Left cardiac atrium (tissue), 4 donors: ENCODE results near the gene TBX5. TPM values are rescaled to one million over a fixed set of nuclear protein-coding genes. Genes with fewer than 3 reads are reported as not detected.
A peak's percentile ranks its signal among the peaks of the same experiment; 100 is the strongest.

ENCODE experiments used
- ATAC-seq, 2 donors: fragments of 200-7000 bp; cut with Tn5 transposase; one replicate each; pipeline ENCODE4 v1.9.1; 2020; ENCODE audit warnings: mild to moderate bottlenecking in 2 of 2, moderate library complexity in 2 of 2
- DNase-seq: peaks from one replicate; pipeline ENCODE4 v3.0.0-alpha.2; 2020
- intact Hi-C, 2 donors: fragments of 100-400 bp; cut with DNase I; formaldehyde crosslinking; loops; one replicate each; pipeline versions ENCODE4 v1.14.1 to v1.15.1; 2022 to 2023
- total RNA-seq, 2 donors: library from RNA; stranded (reverse); fragmentation: NEBNext Ultra II Directional; extraction: Animal tissue kit (Norgen Biotek cat#: 25700); gene quantifications; one replicate each; pipeline ENCODE4 v1.2.1, GENCODE V29; 2021
- donor health status: DM: no; HTN: yes; CAD: no.
- donor health status: DM: no; HTN: yes; CAD: no; lungs with severe emphysema.
- donor health status: DM: yes; HTN: yes; CAD: no.
- donor health status: Dilated cardiomyopathy.

Gene TBX5
- total RNA-seq, 2 donors from 2014 or later = 116 to 236 TPM

- ATAC-seq (peak; percentile 30 to 44), DNase-seq (peak; percentile 54)
- intact Hi-C loops = loop anchor here (5.0 to 10.0 kb wide), 2 partner anchors 33 to 66 kb away; no protein-coding TSS in a partner anchor
These were observed 3.2 kb upstream of the TBX5 start for GRCh38 chr12:114408886-114409851.

GRCh38 chr12:114408471-114408885, 2.5 kb upstream of the TBX5 start:
- DNase-seq (no peak), ATAC-seq (no peak)
- intact Hi-C loops = loop anchor here (5.0 to 10.0 kb wide), 2 partner anchors 34 to 66 kb away; no protein-coding TSS in a partner anchor

- ATAC-seq (peak in 1 of 2 donors; percentile 4), DNase-seq (no peak)
- intact Hi-C loops = loop anchor here (5.0 to 10.0 kb wide), 2 partner anchors 34 to 67 kb away; no protein-coding TSS in a partner anchor
These were observed 2.0 kb upstream of the TBX5 start for GRCh38 chr12:114407842-114408411.

GRCh38 chr12:114406984-114407841, 1.3 kb upstream of the TBX5 start:
- ATAC-seq = no peak
- no peak for DNase-seq
- intact Hi-C loops = loop anchor here (5.0 to 10.0 kb wide), 2 partner anchors 35 to 68 kb away; no protein-coding TSS in a partner anchor

- ATAC-seq (no peak), DNase-seq (no peak)
- intact Hi-C loops = loop anchor here (5.0 to 10.0 kb wide), 2 partner anchors 36 to 68 kb away; no protein-coding TSS in a partner anchor
These were observed 506 bp upstream of the TBX5 start for GRCh38 chr12:114406316-114406983.

GRCh38 chr12:114404926-114405518, 922 bp downstream of the TBX5 start:
- ATAC-seq (no peak), DNase-seq (no peak)
- intact Hi-C loops = loop anchor here (5.0 to 10.0 kb wide), 3 partner anchors 37 to 70 kb away; no protein-coding TSS in a partner anchor

- DNase-seq (no peak), ATAC-seq (peak; percentile 38 to 41)
- intact Hi-C loops = loop anchor here in 1 of 2 donors (5.0 to 10.0 kb wide), 2 partner anchors 43 to 70 kb away; no protein-coding TSS in a partner anchor
These were observed 1.6 kb downstream of the TBX5 start for GRCh38 chr12:114404083-114404925.

DNA sequence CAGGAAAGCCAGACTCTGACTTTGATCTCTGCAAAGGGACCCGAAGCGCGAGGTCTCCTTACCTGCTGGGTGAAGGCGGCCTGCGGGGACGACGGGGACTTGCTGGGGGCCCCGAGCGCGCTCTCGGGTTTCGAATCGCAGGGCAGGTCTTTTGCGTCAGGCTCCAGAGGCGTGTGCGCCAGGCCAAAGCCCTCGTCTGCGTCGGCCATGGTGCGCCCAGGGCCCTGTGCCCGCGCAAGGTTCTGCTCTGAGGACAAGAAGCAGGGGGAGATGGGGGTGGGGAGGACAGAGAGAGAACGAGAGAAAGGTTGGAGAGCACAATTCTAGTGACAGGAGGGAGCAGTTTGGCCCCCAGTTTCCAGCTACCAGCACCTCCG, 2.3 kb downstream of the TBX5 start:
- DNase-seq = no peak
- ATAC-seq = peak; percentile 14 to 31
- intact Hi-C loops = loop anchor here in 1 of 2 donors (5.0 to 10.0 kb wide), 2 partner anchors 44 to 71 kb away; no protein-coding TSS in a partner anchor

GRCh38 chr12:114403011-114403689, 2.8 kb downstream of the TBX5 start:
- DNase-seq = no peak
- intact Hi-C loops = loop anchor here in 1 of 2 donors (5.0 to 10.0 kb wide), 2 partner anchors 44 to 72 kb away; no protein-coding TSS in a partner anchor

DNA sequence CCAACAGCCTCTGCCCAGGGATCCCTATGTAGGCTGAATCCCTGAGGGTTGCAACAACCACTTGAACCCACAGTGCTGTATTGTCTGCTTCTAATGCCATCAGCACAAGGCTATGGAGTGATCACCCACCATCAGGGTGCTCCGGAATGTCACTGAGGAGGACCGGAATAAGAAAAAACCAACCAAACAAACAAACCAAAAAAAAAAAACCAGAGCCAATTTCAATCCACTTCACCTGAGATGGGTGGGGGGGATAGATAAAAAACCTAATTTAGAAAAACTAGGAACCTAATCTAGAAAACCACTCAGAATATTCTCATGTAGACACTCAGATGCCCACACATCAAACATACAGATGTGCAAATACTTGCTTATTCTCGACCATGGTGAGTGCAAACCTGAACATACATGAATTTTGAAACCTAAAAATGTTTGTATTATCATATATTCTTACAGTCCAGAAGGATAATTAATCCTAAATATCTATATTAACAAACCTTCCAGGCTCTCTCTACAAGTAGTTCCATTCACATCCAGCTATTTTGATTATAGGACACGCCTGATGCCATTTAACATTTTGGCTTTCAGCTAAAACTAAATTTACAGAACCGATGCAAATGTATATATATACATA, 3.7 kb downstream of the TBX5 start:
- intact Hi-C loops = loop anchor here in 1 of 2 donors (5.0 to 10.0 kb wide), 2 partner anchors 45 to 73 kb away; no protein-coding TSS in a partner anchor
- ATAC-seq (no peak), DNase-seq (no peak)

More at GRCh38 chr12:114403011-114403689, 2.8 kb downstream of the TBX5 start:
- peak; percentile 24 to 42 for ATAC-seq

GRCh38 chr12:114401328-114402083, 4.4 kb downstream of the TBX5 start:
- ATAC-seq (no peak), DNase-seq (no peak)
- intact Hi-C loops = loop anchor here in 1 of 2 donors (5.0 to 10.0 kb wide), 2 partner anchors 46 to 73 kb away; no protein-coding TSS in a partner anchor

GRCh38 chr12:114400925-114401324, 5.0 kb downstream of the TBX5 start:
- intact Hi-C loops = loop anchor here in 1 of 2 donors (5.0 to 10.0 kb wide), 2 partner anchors 46 to 74 kb away; no protein-coding TSS in a partner anchor
- DNase-seq (no peak), ATAC-seq (peak; percentile 17 to 32)

DNA sequence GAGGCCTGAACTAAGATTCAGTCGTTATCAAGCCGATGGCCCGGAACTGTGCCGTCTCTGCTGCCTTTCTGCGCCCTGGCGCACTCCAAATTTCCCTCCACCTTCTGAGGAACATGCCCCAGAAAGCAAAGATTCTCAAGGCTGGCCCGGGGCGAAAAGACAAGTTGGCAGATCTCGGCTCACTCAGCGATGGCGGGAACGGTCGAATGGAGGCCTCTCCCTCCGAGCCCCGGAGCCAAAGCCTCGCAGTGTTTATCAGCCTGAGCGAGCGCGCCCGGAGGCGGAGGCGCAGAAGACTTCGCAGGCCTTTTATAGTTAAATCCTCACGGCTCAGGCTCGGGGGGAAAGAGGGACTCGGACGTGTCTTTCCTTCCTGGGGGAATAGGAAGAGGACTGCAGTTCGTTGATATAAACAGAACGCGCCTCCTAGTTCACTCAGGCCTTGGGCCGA, 5.6 kb downstream of the TBX5 start:
- ATAC-seq = no peak
- DNase-seq = no peak
- intact Hi-C loops = loop anchor here in 1 of 2 donors (5.0 to 10.0 kb wide), 2 partner anchors 47 to 74 kb away; no protein-coding TSS in a partner anchor

DNA sequence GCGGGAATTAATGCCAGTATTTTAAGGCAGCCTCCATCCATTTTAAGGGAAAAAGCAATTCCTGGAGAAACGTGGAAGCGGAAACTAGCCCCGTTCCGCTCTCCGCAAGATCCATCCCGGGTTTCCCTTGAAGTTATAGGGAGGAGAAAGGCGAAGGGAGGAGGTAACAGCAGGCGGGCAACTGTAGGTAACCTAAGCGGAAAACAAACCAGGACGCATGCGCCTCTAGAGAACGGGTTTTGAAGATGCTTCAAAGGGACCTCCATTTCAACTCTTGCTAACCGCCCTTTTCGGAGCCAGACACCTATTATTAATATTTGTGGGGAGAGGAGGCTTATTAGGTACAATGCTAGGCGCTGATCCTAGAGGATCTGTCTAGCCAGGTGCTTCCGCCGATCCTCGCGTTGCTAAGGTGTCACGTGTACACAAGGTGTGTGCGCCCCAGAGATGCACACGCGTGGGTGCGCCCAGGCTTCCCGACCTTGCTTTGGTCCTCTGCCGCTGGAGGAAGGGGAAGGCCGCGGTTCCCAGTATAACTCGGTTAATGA, 6.2 kb downstream of the TBX5 start:
- no peak for ATAC-seq
- intact Hi-C loops = loop anchor here in 1 of 2 donors (5.0 to 10.0 kb wide), 2 partner anchors 48 to 75 kb away; no protein-coding TSS in a partner anchor
- no peak for DNase-seq
